Glomerular endothelial cell (primary cell): ENCODE measurements around the gene KIF20B. TPM values are rescaled to one million over a fixed set of nuclear protein-coding genes. Genes with fewer than 3 reads are reported as not detected.

Source experiments
- total RNA-seq: library from RNA; depleted of rRNA; stranded (reverse); fragments of >200 nt; gene quantifications from 2 replicates; pipeline ENCODE4 v1.2.3, GENCODE V29; 2015

KIF20B gene
- total RNA-seq, 1 donor from 2014 or later = 6.9 TPM

Other genes with a start within 250 kb of the KIF20B start
- gene SLC16A12, start 166.0 kb upstream of the KIF20B start, total RNA-seq = 0.58 and 1.6 TPM in 2 replicates
- gene PANK1, start 56.3 kb upstream of the KIF20B start, total RNA-seq = 4.4 and 9.1 TPM in 2 replicates